ENCODE data around the gene REXO5. TPM values are rescaled to one million over a fixed set of nuclear protein-coding genes. Genes with fewer than 3 reads are reported as not detected.
A peak's percentile ranks its signal among the peaks of the same experiment; 100 is the strongest.

REXO5 gene
- total and polyA plus RNA-seq, 12 donors: 2.0 to 6.9 (median 4.8) TPM

DNA sequence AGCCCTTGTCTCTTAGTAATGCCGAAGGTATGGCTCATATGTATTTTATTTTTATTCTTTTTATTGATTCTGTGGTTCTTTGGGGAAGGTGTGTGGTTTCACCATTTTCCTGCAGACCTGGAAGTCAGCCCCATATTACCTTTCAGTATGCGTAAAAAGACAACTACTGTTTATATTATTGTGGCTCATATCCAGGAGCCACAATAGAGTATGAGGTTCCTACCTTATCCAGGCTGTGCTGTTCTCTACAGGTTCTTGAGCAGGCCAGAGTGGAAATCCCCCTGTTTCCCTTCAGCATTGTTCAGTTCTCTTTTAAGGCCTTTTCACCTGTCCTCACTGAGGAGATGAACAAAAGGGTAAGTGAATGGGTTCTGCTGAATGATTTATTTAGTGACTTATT lies 33.2 kb downstream of the REXO5 start:
- Histone ChIP-seq H3K27ac (no peak overlapping the region), H3K27me3 (no peaks in the 10 kb centered on the region), H3K4me3 (no peak overlapping the region), H3K36me3 (peaks cover 0 to 69% (median 0%) of the 10 kb centered on the region in 9 donors), H3K4me1 (peaks cover 0 to 9% (median 2%) of the 10 kb centered on the region in 9 donors), H3K9me3 (peaks cover 0 to 17% (median 0%) of the 10 kb centered on the region in 11 donors)
- TF ChIP-seq CTCF (IDR thresholded peaks at IDR 0.05): no peak
- no peak for ATAC-seq
- no peak for DNase-seq
- WGBS, 2 donors: 94 to 96% methylated on average over 2 of the region's 2 CpGs
- intact Hi-C loops (cut with DNase I): no loop called here

DNA sequence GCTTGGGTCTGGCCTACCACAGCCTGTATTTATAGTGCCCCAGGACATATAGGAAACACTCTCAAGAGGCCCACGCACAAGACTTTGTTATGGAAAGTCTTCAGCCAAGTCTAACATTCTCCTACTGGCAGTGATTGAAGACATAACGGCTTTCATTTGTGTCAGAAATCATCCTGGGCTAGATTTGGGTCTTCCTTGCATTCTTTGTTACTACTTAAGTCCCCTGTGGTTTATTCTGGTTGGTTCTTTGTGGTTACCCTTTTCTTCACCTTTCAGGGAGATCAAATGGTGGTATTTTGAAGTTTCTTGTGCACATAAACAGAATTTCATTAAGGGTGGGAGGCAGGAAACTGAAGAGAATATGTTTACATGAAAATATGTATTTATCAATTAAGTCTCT lies 37.7 kb downstream of the REXO5 start:
- ATAC-seq (no peak), DNase-seq (no peak)
- no peaks in the 10 kb centered on the region for H3K9me3 ChIP-seq
- WGBS, 2 donors: 89 to 90% methylated on average over 2 of the region's 2 CpGs
- peaks cover 0 to 43% (median 0%) of the 10 kb centered on the region in 9 donors for H3K36me3 ChIP-seq
- no peaks in the 10 kb centered on the region for H3K27me3 ChIP-seq
- TF ChIP-seq CTCF (IDR thresholded peaks at IDR 0.05): no peak
- peak overlapping the region in 1 of 10 donors; percentile 28 for H3K27ac ChIP-seq
- H3K4me3 ChIP-seq: no peak overlapping the region
- intact Hi-C loops (cut with DNase I): loop anchor here in 1 of 10 donors (10.0 kb wide), 1 partner anchor 161 kb away; no protein-coding TSS in a partner anchor
- peaks cover 0 to 25% (median 7%) of the 10 kb centered on the region in 9 donors for H3K4me1 ChIP-seq

GRCh38 chr16:20844588-20844987 lies 38.3 kb downstream of the REXO5 start:
- no peak for TF ChIP-seq CTCF (IDR thresholded peaks at IDR 0.05)
- DNase-seq (no peak), ATAC-seq (peak in 1 of 8 donors; percentile 10)
- Histone ChIP-seq H3K27me3 (no peaks in the 10 kb centered on the region), H3K27ac (peak overlapping the region in 1 of 10 donors; percentile 28), H3K4me1 (peaks cover 0 to 26% (median 9%) of the 10 kb centered on the region in 9 donors), H3K9me3 (no peaks in the 10 kb centered on the region), H3K36me3 (peaks cover 0 to 45% (median 0%) of the 10 kb centered on the region in 9 donors), H3K4me3 (no peak overlapping the region)
- intact Hi-C loops (cut with DNase I): loop anchor here in 1 of 10 donors (10.0 kb wide), 1 partner anchor 160 kb away; no protein-coding TSS in a partner anchor
- WGBS, 2 donors: 70 to 72% methylated on average over 3 of the region's 3 CpGs

GRCh38 chr16:20846030-20846429 lies 39.7 kb downstream of the REXO5 start:
- peak overlapping the region in 3 of 10 donors; percentile 1 to 60 (median 4) for H3K27ac ChIP-seq
- intact Hi-C loops (cut with DNase I): loop anchor here in 4 of 10 donors (2.0 to 10.0 kb wide), 5 partner anchors 44 to 256 kb away; no protein-coding TSS in a partner anchor
- 55 to 60% methylated on average over 6 of the region's 6 CpGs for WGBS, 2 donors
- no peak for TF ChIP-seq CTCF (IDR thresholded peaks at IDR 0.05)
- DNase-seq: peak in 1 of 2 donors; percentile 52
- peaks cover 8 to 40% (median 23%) of the 10 kb centered on the region in 9 donors for H3K4me1 ChIP-seq
- H3K27me3 ChIP-seq: no peaks in the 10 kb centered on the region
- no peak overlapping the region for H3K4me3 ChIP-seq
- H3K9me3 ChIP-seq: no peaks in the 10 kb centered on the region
- ATAC-seq: peak; percentile 44 to 90 (median 78)
- peaks cover 0 to 31% (median 0%) of the 10 kb centered on the region in 9 donors for H3K36me3 ChIP-seq
